Right lobe of liver (tissue), 6 donors: ENCODE measurements around the gene PRDM1. TPM values are rescaled to one million over a fixed set of nuclear protein-coding genes. Genes with fewer than 3 reads are reported as not detected.

Source experiments
- ATAC-seq, 4 donors: fragments of 200-7000 bp; cut with Tn5 transposase; one replicate each; pipeline ENCODE4 v1.9.1; 2020; ENCODE audit warnings: mild to moderate bottlenecking in 4 of 4, moderate library complexity in 4 of 4
- DNase-seq, 3 donors: peaks; one replicate each; pipeline ENCODE4 v3.0.0-alpha.2; 2020
- H3K27ac ChIP-seq, 3 donors: fragments of 200-600 bp; one replicate each; pipeline ENCODE4 v1.8.0; 2022
- H3K27me3 ChIP-seq, 2 donors: fragments of 200-600 bp; one replicate each; pipeline ENCODE4 v1.8.0; 2022
- H3K36me3 ChIP-seq, 4 donors: fragments of 200-600 bp; sonication (generic) in 1 of 4; one replicate each; pipeline versions ENCODE4 v1.5.1 to v1.8.0; 2017 to 2022; ENCODE audit warnings: control low read depth in 1 of 4
- H3K4me1 ChIP-seq, 4 donors: fragments of 200-600 bp; sonication (generic) in 1 of 4; one replicate each; pipeline versions ENCODE4 v1.5.1 to v1.8.0; 2017 to 2022; ENCODE audit warnings: control low read depth in 1 of 4
- H3K4me3 ChIP-seq, 3 donors: fragments of 200-600 bp; one replicate each; pipeline ENCODE4 v1.8.0; 2022
- H3K9me3 ChIP-seq, 4 donors: fragments of 200-600 bp; sonication (generic) in 1 of 4; one replicate each; pipeline versions ENCODE4 v1.5.1 to v1.8.0; 2017 to 2022; ENCODE audit warnings: control low read depth in 1 of 4
- CTCF ChIP-seq, 4 donors: fragments of 200-600 bp in 3 of 4; fragments of 450-650 bp in 1 of 4; IDR thresholded peaks; one replicate each; pipeline versions ENCODE4 v1.5.1 to v1.8.0; 2016 to 2022; ENCODE audit warnings: antibody characterized with exemption in 4 of 4, mild to moderate bottlenecking in 2 of 4
- POLR2A ChIP-seq: fragments of 450-650 bp; IDR thresholded peaks from one replicate; pipeline ENCODE4 v1.6.1; 2017; ENCODE audit warnings: antibody characterized with exemption, mild to moderate bottlenecking
- WGBS: methylation state at CpG from one replicate; pipeline ENCODE4 v1.1.6; 2018; ENCODE audit warnings: low coverage, low lambda C conversion rate; ENCODE audit not compliant: insufficient coverage; ENCODE audit errors: missing lambda C conversion rate; 5-methylcytosine and 5-hydroxymethylcytosine counted together
- intact Hi-C, 2 donors: fragments of 100-400 bp; cut with DNase I; formaldehyde crosslinking; loops; one replicate each; pipeline versions ENCODE4 v1.11.2 to v1.14.1; 2022
- long read RNA-seq: library from polyadenylated mRNA; unstranded; transcript quantifications from one replicate; pipeline ENCODE4 v2.0.0, GENCODE V29; 2019
- total RNA-seq, 6 experiments: library from RNA; depleted of rRNA in 2 of 6; stranded (reverse); fragments of >200 nt in 2 of 6; fragmentation: NEBNext Ultra II Directional in 3 of 6; extraction: Animal tissue kit (Norgen Biotek cat#: 25700) in 3 of 6; gene quantifications; one replicate each; pipeline versions ENCODE4 v1.1.0 to v1.2.4, GENCODE V29; 2016 to 2023
- donor health status: DM: no; HTN: yes; CAD: no.
- donor health status: DM: no; HTN: no; CAD: no.
- donor health status: DM: no; HTN: no; CAD: no.
- donor health status: DM: no; HTN: yes; CAD: no.
- donor health status: DM: no; HTN: yes; CAD: no.

PRDM1 gene
- 1 to 10 TPM in 5 of 6 experiments, under 1 TPM in 1; 0.86 to 2.8 (median 1.3) TPM for total RNA-seq
- long read RNA-seq: 0 reads

GRCh38 chr6:106085984-106086813 lies at the start of gene PRDM1:
Gene PRDM1 (plus strand): TSS chr6:106086336. CDS start chr6:106086554, 218 bp downstream.
- peak in 2 of 4 donors; percentile 8 to 11 for TF ChIP-seq CTCF (IDR thresholded peaks at IDR 0.05)
- TF ChIP-seq POLR2A: peak; percentile 61
- Histone ChIP-seq H3K4me3 (peak within 1 kb of the TSS; percentile 30 to 42 (median 37)), H3K27ac (peak within 1 kb of the TSS; percentile 7 to 70 (median 22)), H3K36me3 (no peaks in the 10 kb centered on the region), H3K9me3 (no peaks in the 10 kb centered on the region), H3K27me3 (peaks cover 0 to 8% of the 10 kb centered on the region in 2 donors), H3K4me1 (peaks cover 0 to 11% (median 0%) of the 10 kb centered on the region in 4 donors)
- DNase-seq: peak; percentile 74 to 86 (median 84)
- intact Hi-C loops: no loop called here
- peak; percentile 76 to 82 (median 79) for ATAC-seq
- 2% methylated on average over 34 of the region's 44 CpGs for WGBS

GRCh38 chr6:106037060-106037459 lies 49.1 kb upstream of the PRDM1 start:
- TF ChIP-seq POLR2A: no peak
- TF ChIP-seq CTCF (IDR thresholded peaks at IDR 0.05): no peak
- H3K9me3 ChIP-seq: no peaks in the 10 kb centered on the region
- H3K4me1 ChIP-seq: no peaks in the 10 kb centered on the region
- no peak overlapping the region for H3K27ac ChIP-seq
- H3K36me3 ChIP-seq: no peaks in the 10 kb centered on the region
- no peak for DNase-seq
- ATAC-seq: no peak
- H3K27me3 ChIP-seq: no peaks in the 10 kb centered on the region
- intact Hi-C loops: no loop called here
- no peak overlapping the region for H3K4me3 ChIP-seq

- no peaks in the 10 kb centered on the region for H3K4me1 ChIP-seq
- DNase-seq (no peak), ATAC-seq (no peak)
- no peaks in the 10 kb centered on the region for H3K9me3 ChIP-seq
- H3K27ac ChIP-seq: no peak overlapping the region
- no peaks in the 10 kb centered on the region for H3K27me3 ChIP-seq
- intact Hi-C loops: no loop called here
- 28% methylated on average over 6 of the region's 6 CpGs for WGBS
- H3K4me3 ChIP-seq: no peak overlapping the region
- H3K36me3 ChIP-seq: no peaks in the 10 kb centered on the region
- TF ChIP-seq CTCF (IDR thresholded peaks at IDR 0.05): no peak
- TF ChIP-seq POLR2A: no peak
Observed at GRCh38 chr6:106039897-106040592, 46.1 kb upstream of the PRDM1 start.

GRCh38 chr6:106044151-106044550 lies 42.0 kb upstream of the PRDM1 start:
- no peaks in the 10 kb centered on the region for H3K9me3 ChIP-seq
- no peak overlapping the region for H3K27ac ChIP-seq
- no peak overlapping the region for H3K4me3 ChIP-seq
- H3K36me3 ChIP-seq: no peaks in the 10 kb centered on the region
- DNase-seq (no peak), ATAC-seq (peak in 1 of 4 donors; percentile 45)
- intact Hi-C loops: no loop called here
- TF ChIP-seq POLR2A: no peak
- no peak for TF ChIP-seq CTCF (IDR thresholded peaks at IDR 0.05)
- H3K27me3 ChIP-seq: no peaks in the 10 kb centered on the region
- 26% methylated on average over 1 of the region's 1 CpG for WGBS
- no peaks in the 10 kb centered on the region for H3K4me1 ChIP-seq
